OCI-LY1 (cell line): Measurements from ENCODE around the gene CLDN9.

ENCODE experiments used
- H2AFZ ChIP-seq: fragments of 200-600 bp; sonication (generic), shearing (Covaris generic); 2 replicates; pipeline ENCODE4 v1.6.0; 2014; ENCODE audit warnings: antibody characterized with exemption, mild to moderate bottlenecking, low read length
- H3F3A ChIP-seq: fragments of 200-600 bp; sonication (generic), shearing (Covaris generic); 2 replicates; pipeline ENCODE4 v1.6.0; 2014; ENCODE audit warnings: mild to moderate bottlenecking, antibody characterized with exemption, low read length, moderate library complexity; ENCODE audit not compliant: insufficient read depth
- H3K27ac ChIP-seq: fragments of 200-600 bp; sonication (generic); 2 replicates; pipeline ENCODE4 v1.5.1; 2014; ENCODE audit warnings: low read length, mixed run types, mild to moderate bottlenecking, low read depth; ENCODE audit not compliant: poor library complexity, severe bottlenecking
- H3K27me3 ChIP-seq: fragments of 200-600 bp; sonication (generic); 2 replicates; pipeline ENCODE4 v1.6.0; 2014; ENCODE audit warnings: antibody characterized with exemption, mild to moderate bottlenecking, low read length, moderate library complexity; ENCODE audit not compliant: insufficient read depth
- H3K36me3 ChIP-seq: fragments of 200-600 bp; sonication (generic); 2 replicates; pipeline ENCODE4 v1.6.1; 2014; ENCODE audit warnings: mild to moderate bottlenecking, antibody characterized with exemption, low read length, moderate library complexity, mixed read lengths; ENCODE audit not compliant: insufficient read depth
- H3K4me1 ChIP-seq: fragments of 200-600 bp; sonication (generic); 2 replicates; pipeline ENCODE4 v1.5.1; 2014; ENCODE audit warnings: mild to moderate bottlenecking, low read length, moderate library complexity; ENCODE audit not compliant: insufficient read depth, severe bottlenecking
- H3K4me2 ChIP-seq: fragments of 200-600 bp; sonication (generic), shearing (Covaris generic); 2 replicates; pipeline ENCODE4 v1.6.1; 2014; ENCODE audit warnings: low read length
- H3K4me3 ChIP-seq: fragments of 200-600 bp; sonication (generic); 2 replicates; pipeline ENCODE4 v1.5.1; 2014; ENCODE audit warnings: low read length, low read depth, mild to moderate bottlenecking, mixed read lengths; ENCODE audit not compliant: poor library complexity, severe bottlenecking
- H3K79me2 ChIP-seq: fragments of 200-600 bp; shearing (Covaris generic); 2 replicates; pipeline ENCODE4 v1.6.1; 2016; ENCODE audit warnings: mixed run types, low read length, mixed read lengths; ENCODE audit not compliant: insufficient read depth
- H3K9ac ChIP-seq: fragments of 200-600 bp; sonication (generic), shearing (Covaris generic); 2 replicates; pipeline ENCODE4 v1.6.1; 2014; ENCODE audit warnings: mild to moderate bottlenecking, low read length, mixed read lengths
- H3K9me2 ChIP-seq: fragments of 200-600 bp; sonication (generic), shearing (Covaris generic); 2 replicates; pipeline ENCODE4 v1.6.1; 2014; ENCODE audit warnings: low read depth, mild to moderate bottlenecking, low read length, mixed read lengths
- H3K9me3 ChIP-seq: fragments of 200-600 bp; shearing (Covaris generic); 2 replicates; pipeline ENCODE4 v1.6.1; 2014; ENCODE audit warnings: low read length, mixed read lengths
- H4K20me1 ChIP-seq: fragments of 200-600 bp; sonication (generic), shearing (Covaris generic); 2 replicates; pipeline ENCODE4 v1.6.0; 2016; ENCODE audit warnings: mild to moderate bottlenecking, low read length; ENCODE audit not compliant: insufficient read depth
- CTCF ChIP-seq: fragments of 200-600 bp; sonication (generic), shearing (Covaris generic); IDR thresholded peaks from 2 replicates; pipeline ENCODE4 v1.5.1; 2017; ENCODE audit warnings: mild to moderate bottlenecking, antibody characterized with exemption, low read length, moderate library complexity, mixed read lengths
- EZH2 ChIP-seq: fragments of 200-600 bp; sonication (generic), shearing (Covaris generic); IDR thresholded peaks from 2 replicates; pipeline ENCODE4 v1.8.0; 2017; ENCODE audit warnings: borderline replicate concordance, mixed run types, mild to moderate bottlenecking, antibody characterized with exemption, low read length, moderate library complexity, mixed read lengths

CLDN9 gene

GRCh38 chr16:2967211-2967631 lies 45.5 kb upstream of the CLDN9 start:
- Histone ChIP-seq H3F3A (no peaks in the 10 kb centered on the region), H3K9me2 (no peaks in the 10 kb centered on the region), H3K4me1 (peaks cover 68% of the 10 kb centered on the region), H3K9me3 (no peaks in the 10 kb centered on the region), H3K4me2 (peak overlapping the region; percentile 12; the same call in 1 of the 2 replicates), H3K27me3 (no peaks in the 10 kb centered on the region), H3K36me3 (peaks cover 17% of the 10 kb centered on the region; the same call in 1 of the 2 replicates), H3K79me2 (no peaks in the 10 kb centered on the region), H3K4me3 (peak overlapping the region; percentile 23), H3K27ac (no peak overlapping the region), H4K20me1 (no peaks in the 10 kb centered on the region), H3K9ac (no peak overlapping the region), H2AFZ (no peak overlapping the region)
- TF ChIP-seq EZH2 (no peak), CTCF (no peak)

GRCh38 chr16:2967721-2968161 lies 45.0 kb upstream of the CLDN9 start:
- Histone ChIP-seq H4K20me1 (no peaks in the 10 kb centered on the region), H2AFZ (no peak overlapping the region), H3K4me2 (peak overlapping the region; percentile 85; the same call in 1 of the 2 replicates), H3K9ac (peak overlapping the region; percentile 71; the same call in 1 of the 2 replicates), H3K27ac (peak overlapping the region; percentile 80), H3F3A (no peaks in the 10 kb centered on the region), H3K27me3 (no peaks in the 10 kb centered on the region), H3K4me3 (peak overlapping the region; percentile 81), H3K79me2 (no peaks in the 10 kb centered on the region), H3K9me3 (no peaks in the 10 kb centered on the region), H3K4me1 (peaks cover 72% of the 10 kb centered on the region), H3K36me3 (peaks cover 22% of the 10 kb centered on the region; the same call in 1 of the 2 replicates), H3K9me2 (no peaks in the 10 kb centered on the region)
- TF ChIP-seq CTCF = no peak
- no peak for TF ChIP-seq EZH2

DNA sequence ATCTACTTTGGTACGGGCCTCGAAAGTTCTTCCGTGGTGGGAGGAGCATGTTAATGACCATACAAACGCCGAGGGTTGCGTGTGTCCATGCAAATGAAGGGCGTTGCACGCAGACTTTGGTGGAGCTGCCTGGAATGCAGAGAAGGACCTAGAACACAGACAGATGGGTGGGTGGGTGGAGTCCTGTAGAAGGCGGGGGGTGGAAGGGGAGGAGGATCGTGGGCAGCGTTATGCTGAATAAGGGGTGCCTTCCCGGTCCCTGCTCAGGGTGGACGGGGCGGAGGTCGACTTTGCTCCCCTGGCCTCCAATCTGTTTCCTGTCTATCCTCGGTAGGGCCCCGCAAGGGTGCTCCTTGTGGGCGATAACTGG lies 44.4 kb upstream of the CLDN9 start:
- Histone ChIP-seq H3K9ac (peak overlapping the region; percentile 71), H3K79me2 (no peaks in the 10 kb centered on the region), H3K9me3 (no peaks in the 10 kb centered on the region), H3K36me3 (peaks cover 28% of the 10 kb centered on the region; the same call in 1 of the 2 replicates), H3K9me2 (no peaks in the 10 kb centered on the region), H3K4me3 (peak overlapping the region; percentile 81), H3K27me3 (no peaks in the 10 kb centered on the region), H2AFZ (no peak overlapping the region), H3K4me2 (peak overlapping the region; percentile 85), H4K20me1 (no peaks in the 10 kb centered on the region), H3K4me1 (peaks cover 67% of the 10 kb centered on the region), H3F3A (no peaks in the 10 kb centered on the region), H3K27ac (peak overlapping the region; percentile 80)
- TF ChIP-seq CTCF (no peak), EZH2 (no peak)
